MCF 10A (cell line): ENCODE results near the gene ADAM10. TPM values are rescaled to one million over a fixed set of nuclear protein-coding genes. Genes with fewer than 3 reads are reported as not detected.
A peak's percentile ranks its signal among the peaks of the same experiment; 100 is the strongest.

Source experiments
- BruUV-seq: library from RNA; stranded (reverse); fragments of 400-500 nt; replicated peaks from 2 replicates; lab custom pipeline; 2021; lab: Mats Ljungman, UMichigan
- CTCF ChIA-PET: fragments of 300-600 bp; sonication (Branson Sonifier 250); formaldehyde crosslinking; extraction: SDS; loops from one replicate; lab custom pipeline; 2021; ENCODE audit warnings: antibody characterized with exemption, inconsistent platforms; lab: Yijun Ruan, JAX
- POLR2A ChIA-PET: fragments of 300-600, 350-650 bp; sonication (Branson Sonifier 250); formaldehyde crosslinking; extraction: SDS; loops from one replicate; lab custom pipeline; 2020; ENCODE audit warnings: antibody characterized with exemption, inconsistent platforms; lab: Yijun Ruan, JAX
- DNase-seq: peaks from one replicate; pipeline ENCODE4 v3.0.0-alpha.2; 2018; ENCODE audit not compliant: unreplicated experiment
- H3K27ac Mint-ChIP-seq: one replicate; pipeline ENCODE4 v1.8.0; 2022; ENCODE audit warnings: mild to moderate bottlenecking, low read depth, mixed read lengths; ENCODE audit not compliant: unreplicated experiment
- H3K27me3 Mint-ChIP-seq: one replicate; pipeline ENCODE4 v1.8.0; 2022; ENCODE audit warnings: mixed read lengths; ENCODE audit not compliant: insufficient read depth, unreplicated experiment
- H3K36me3 Mint-ChIP-seq: one replicate; pipeline ENCODE4 v1.8.0; 2022; ENCODE audit warnings: mild to moderate bottlenecking, moderate library complexity, mixed read lengths; ENCODE audit not compliant: insufficient read depth, unreplicated experiment
- H3K4me1 Mint-ChIP-seq: one replicate; pipeline ENCODE4 v1.8.0; 2022; ENCODE audit warnings: mixed read lengths; ENCODE audit not compliant: insufficient read depth, unreplicated experiment
- H3K4me3 Mint-ChIP-seq: one replicate; pipeline ENCODE4 v1.8.0; 2022; ENCODE audit warnings: mild to moderate bottlenecking, moderate library complexity, mixed read lengths; ENCODE audit not compliant: unreplicated experiment
- H3K9me3 Mint-ChIP-seq: one replicate; pipeline ENCODE4 v1.8.0; 2022; ENCODE audit warnings: mixed read lengths; ENCODE audit not compliant: unreplicated experiment
- intact Hi-C: fragments of 100-400 bp; cut with micrococcal nuclease; formaldehyde crosslinking; loops from 2 replicates; pipeline ENCODE4 v1.14.1; 2022
- total RNA-seq: library from RNA; stranded (reverse); gene quantifications from 2 replicates; pipeline ENCODE4 v1.2.3, GENCODE V29; 2022
- TF ChIP-seq, protein P1 (sequence below): fragments of 200-600 bp; IDR thresholded peaks from one replicate; pipeline ENCODE4 v1.8.0; 2022; ENCODE audit warnings: antibody characterized with exemption, mild to moderate bottlenecking; ENCODE audit not compliant: unreplicated experiment

Gene ADAM10
- total RNA-seq, 1 experiment from 2014 or later: 87.5 TPM

DNA sequence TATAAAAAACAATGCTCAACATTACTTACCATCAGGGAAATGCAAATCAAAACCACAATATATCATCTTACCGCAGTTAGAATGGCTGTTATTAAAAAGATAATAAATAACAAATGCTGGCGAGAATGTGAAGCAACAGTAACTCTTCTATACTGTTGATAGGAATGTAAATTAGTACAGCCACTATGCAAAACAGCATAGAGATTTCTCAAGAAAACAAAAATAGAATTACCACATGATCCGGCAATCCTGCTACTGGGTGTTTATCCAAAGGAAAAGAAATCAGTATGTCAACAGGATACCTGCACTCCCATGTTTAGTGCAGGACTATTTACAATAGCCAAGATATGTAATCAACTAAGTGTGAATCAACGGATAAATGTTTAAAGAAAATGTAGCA lies 48.1 kb downstream of the ADAM10 start:
- Mint-ChIP-seq H3K9me3 (no peaks in the 10 kb centered on the region), H3K4me1 (peaks cover 8% of the 10 kb centered on the region), H3K27ac (no peak overlapping the region), H3K36me3 (peaks cover 12% of the 10 kb centered on the region), H3K27me3 (no peaks in the 10 kb centered on the region), H3K4me3 (no peak overlapping the region)
- no peak for DNase-seq
- ChIA-PET POLR2A (no interaction called here), CTCF (interaction anchor here (0.7 kb wide), 1 partner anchor 499 kb away, joined by 3 read pairs; no protein-coding TSS in a partner anchor)
- no TSS peak for BruUV-seq
- TF ChIP-seq, protein P1, sequence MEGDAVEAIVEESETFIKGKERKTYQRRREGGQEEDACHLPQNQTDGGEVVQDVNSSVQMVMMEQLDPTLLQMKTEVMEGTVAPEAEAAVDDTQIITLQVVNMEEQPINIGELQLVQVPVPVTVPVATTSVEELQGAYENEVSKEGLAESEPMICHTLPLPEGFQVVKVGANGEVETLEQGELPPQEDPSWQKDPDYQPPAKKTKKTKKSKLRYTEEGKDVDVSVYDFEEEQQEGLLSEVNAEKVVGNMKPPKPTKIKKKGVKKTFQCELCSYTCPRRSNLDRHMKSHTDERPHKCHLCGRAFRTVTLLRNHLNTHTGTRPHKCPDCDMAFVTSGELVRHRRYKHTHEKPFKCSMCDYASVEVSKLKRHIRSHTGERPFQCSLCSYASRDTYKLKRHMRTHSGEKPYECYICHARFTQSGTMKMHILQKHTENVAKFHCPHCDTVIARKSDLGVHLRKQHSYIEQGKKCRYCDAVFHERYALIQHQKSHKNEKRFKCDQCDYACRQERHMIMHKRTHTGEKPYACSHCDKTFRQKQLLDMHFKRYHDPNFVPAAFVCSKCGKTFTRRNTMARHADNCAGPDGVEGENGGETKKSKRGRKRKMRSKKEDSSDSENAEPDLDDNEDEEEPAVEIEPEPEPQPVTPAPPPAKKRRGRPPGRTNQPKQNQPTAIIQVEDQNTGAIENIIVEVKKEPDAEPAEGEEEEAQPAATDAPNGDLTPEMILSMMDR: no peak
- intact Hi-C loops: no loop called here

DNA sequence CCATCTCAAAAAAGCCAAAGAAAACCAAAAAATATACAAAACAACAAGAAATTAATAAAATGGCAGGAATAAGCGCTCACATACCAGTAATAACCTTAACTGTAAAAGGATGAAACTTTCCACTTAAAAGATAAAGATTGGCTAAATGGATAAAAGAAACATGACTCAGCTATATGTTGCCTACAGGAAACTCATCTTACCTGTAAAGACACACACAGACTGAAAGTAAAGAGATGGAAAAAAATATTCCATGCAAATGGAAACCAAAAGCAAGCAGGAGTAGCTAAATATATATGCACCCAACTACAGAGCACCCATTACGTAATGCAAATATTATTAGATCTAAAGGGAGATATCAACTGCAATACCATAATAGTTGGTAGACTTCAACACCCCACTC lies 49.7 kb downstream of the ADAM10 start:
- H3K4me1 Mint-ChIP-seq: peaks cover 13% of the 10 kb centered on the region
- no peak for DNase-seq
- intact Hi-C loops: no loop called here
- no peaks in the 10 kb centered on the region for H3K9me3 Mint-ChIP-seq
- ChIA-PET POLR2A (interaction anchor here (1.2 kb wide), 1 partner anchor 442 kb away, joined by 3 read pairs; no protein-coding TSS in a partner anchor), CTCF (interaction anchor here (0.6 kb wide), 1 partner anchor 43 kb away, joined by 3 read pairs; no protein-coding TSS in a partner anchor)
- no peaks in the 10 kb centered on the region for H3K27me3 Mint-ChIP-seq
- no peak overlapping the region for H3K27ac Mint-ChIP-seq
- peaks cover 12% of the 10 kb centered on the region for H3K36me3 Mint-ChIP-seq
- BruUV-seq: no TSS peak
- TF ChIP-seq, protein P1: no peak
- no peak overlapping the region for H3K4me3 Mint-ChIP-seq

DNA sequence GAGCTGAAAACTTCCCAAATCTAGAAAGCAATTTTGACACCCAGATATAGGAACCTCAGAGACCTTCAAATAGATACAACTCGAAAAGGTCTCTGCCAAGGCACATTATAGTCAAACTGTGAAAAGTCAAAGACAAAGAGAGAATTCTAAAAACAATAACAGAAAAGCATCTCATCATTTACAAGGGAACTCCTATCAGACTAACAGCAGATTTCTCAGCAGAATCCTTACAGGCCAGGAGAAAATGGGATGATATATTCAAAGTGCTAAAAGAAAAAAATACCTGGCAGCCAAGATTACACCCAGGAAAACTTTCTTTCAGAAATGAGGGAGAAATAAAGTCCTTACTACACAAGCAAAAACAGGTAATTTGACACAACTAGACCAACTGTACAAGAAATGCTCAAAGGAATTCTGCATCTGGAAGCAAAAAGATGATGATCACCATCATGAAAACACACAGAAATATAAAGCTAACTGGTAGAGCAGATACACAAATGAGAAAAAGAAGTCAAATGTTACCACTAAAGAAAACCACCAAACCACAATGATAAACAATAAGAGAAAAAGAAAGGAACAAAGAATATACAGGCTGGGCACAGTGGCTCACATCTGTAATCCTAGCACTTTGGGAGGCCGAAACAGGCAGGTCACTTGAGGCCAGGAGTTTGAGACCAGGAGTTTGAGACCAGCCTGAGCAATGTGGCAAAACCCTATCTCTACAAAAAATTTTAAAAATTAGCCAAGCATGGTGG lies 50.4 kb downstream of the ADAM10 start:
- Mint-ChIP-seq H3K27me3 (no peaks in the 10 kb centered on the region), H3K4me1 (peaks cover 14% of the 10 kb centered on the region), H3K4me3 (no peak overlapping the region), H3K9me3 (no peaks in the 10 kb centered on the region), H3K36me3 (peaks cover 9% of the 10 kb centered on the region), H3K27ac (no peak overlapping the region)
- intact Hi-C loops: no loop called here
- no peak for DNase-seq
- no TSS peak for BruUV-seq
- ChIA-PET CTCF (interaction anchor here (0.6 kb wide), 1 partner anchor 535 kb away, joined by 3 read pairs; no protein-coding TSS in a partner anchor), POLR2A (interaction anchor here (1.2 kb wide), 1 partner anchor 441 kb away, joined by 3 read pairs; no protein-coding TSS in a partner anchor)
- TF ChIP-seq, protein P1: no peak

DNA sequence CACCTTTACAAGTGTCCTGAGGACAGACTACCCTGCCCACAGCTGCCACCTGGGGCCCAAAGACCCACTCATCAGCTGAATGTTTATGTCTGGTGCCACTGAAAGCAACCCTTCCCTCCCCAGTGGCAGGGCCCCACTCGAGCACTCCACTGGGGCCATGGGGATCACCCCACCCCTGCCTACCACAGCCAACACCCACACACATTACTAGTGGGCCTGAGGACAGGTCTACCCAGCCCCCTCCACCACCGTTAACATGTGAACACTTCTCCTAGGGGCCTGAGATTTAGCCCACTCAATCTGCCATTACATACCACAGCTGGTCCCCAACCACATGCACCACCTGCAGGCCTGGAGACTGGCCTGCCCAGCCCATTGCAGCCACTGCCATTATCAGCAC lies 52.3 kb downstream of the ADAM10 start:
- ChIA-PET POLR2A (interaction anchor here (0.7 kb wide), 1 partner anchor 8 kb away, joined by 3 read pairs; no protein-coding TSS in a partner anchor), CTCF (interaction anchor here (0.7 kb wide), 1 partner anchor 433 kb away, joined by 4 read pairs; no protein-coding TSS in a partner anchor)
- H3K27me3 Mint-ChIP-seq: no peaks in the 10 kb centered on the region
- TF ChIP-seq, protein P1: no peak
- no peak overlapping the region for H3K4me3 Mint-ChIP-seq
- no peaks in the 10 kb centered on the region for H3K9me3 Mint-ChIP-seq
- peak overlapping the region; percentile 44 for H3K27ac Mint-ChIP-seq
- no peak for DNase-seq
- BruUV-seq: no TSS peak
- peaks cover 9% of the 10 kb centered on the region for H3K36me3 Mint-ChIP-seq
- H3K4me1 Mint-ChIP-seq: peaks cover 14% of the 10 kb centered on the region
- intact Hi-C loops: no loop called here
